GM10266 (cell line): ENCODE results near the gene ENOX1.

Source experiments
- DNase-seq: peaks from one replicate; pipeline ENCODE4 v3.0.0; 2012; ENCODE audit errors: extremely low spot score
- CTCF ChIP-seq: IDR thresholded peaks from 2 replicates; pipeline ENCODE4 v1.5.1; 2012; ENCODE audit warnings: mild to moderate bottlenecking, low read depth; ENCODE audit not compliant: control insufficient read depth, insufficient read depth; ENCODE audit errors: missing control alignments

The ENOX1 gene

DNA sequence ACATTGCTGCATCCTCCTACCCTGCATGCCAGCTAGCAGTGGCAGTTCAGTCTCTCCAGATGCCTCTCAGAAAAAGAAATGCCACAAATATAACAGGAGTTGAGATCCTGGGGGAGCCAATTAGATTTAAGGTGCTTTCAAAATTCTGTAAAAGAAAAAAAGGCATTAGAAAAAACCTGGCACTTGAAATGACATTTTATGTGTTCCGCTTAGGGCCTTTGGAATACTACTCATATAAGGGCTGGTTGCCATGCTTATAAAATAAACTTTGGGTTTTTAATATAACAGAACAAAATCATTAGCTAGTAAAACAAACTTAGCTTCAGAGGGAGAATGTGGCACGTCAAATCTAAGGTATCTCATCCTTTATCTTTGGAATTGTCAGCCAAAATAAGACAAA is 104.1 kb downstream of the ENOX1 start:
- DNase-seq, result no peak
- TF ChIP-seq CTCF, result no peak

DNA sequence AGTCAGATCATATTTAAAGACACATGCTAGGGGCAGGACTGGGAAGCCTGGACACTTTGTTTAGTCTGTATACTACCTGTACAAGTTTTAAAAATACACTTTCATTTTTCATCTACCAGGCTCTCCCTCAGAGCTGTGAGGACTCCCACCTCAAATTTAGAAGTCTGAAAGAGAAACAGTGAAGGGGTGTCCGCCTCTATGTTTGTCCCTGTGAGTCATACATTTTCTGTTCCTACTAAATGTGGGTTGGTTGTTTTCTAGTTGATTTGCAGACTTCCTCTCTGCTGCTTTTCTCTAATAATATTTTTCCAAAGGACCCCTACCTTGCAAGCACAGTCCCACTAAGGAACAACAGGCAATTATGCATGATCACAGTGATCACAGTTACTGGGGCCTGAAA is 110.5 kb downstream of the ENOX1 start:
- TF ChIP-seq CTCF, result no peak
- peak; percentile 57 for DNase-seq

GRCh38 chr13:43675577-43675976 is 111.2 kb downstream of the ENOX1 start:
- no peak for TF ChIP-seq CTCF
- no peak for DNase-seq

DNA sequence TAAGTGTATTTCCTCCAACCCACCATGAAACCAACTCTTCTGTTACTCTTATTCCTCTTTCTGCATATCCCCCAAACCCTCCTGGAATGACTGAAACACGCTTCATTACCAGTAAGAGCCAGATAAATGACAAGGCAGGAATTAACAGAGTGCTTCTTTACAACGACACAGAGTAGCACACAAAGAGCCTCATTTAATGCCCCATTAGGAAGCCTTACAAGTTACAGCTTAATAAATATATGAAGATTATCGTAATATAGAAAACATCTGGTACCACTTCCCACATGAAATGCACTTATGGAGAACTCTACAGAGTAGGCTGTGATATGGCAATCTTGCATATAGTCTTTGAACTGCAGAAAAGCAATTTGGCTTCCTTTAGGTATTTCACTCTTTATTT is 116.8 kb downstream of the ENOX1 start:
- no peak for TF ChIP-seq CTCF
- no peak for DNase-seq

DNA sequence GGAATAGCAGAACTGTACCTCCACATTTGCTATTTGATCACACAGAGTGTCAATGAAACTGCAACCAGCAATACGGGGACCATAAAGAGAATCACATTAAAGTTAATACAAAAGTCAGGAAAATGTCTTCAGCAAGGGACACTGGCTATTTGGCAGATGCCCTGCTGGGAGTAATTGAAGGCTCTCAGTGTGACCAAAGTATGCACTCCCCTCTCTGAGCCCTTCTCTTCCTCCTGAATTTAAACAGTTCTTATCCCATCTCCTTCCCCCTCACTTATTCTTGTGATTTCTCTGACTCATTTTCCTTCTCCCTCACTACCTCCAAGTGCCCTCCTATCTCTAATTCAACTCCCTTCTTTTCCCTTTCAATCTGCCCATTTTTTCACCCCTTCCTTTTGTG is 117.7 kb downstream of the ENOX1 start:
- TF ChIP-seq CTCF, result no peak
- DNase-seq, result no peak

DNA sequence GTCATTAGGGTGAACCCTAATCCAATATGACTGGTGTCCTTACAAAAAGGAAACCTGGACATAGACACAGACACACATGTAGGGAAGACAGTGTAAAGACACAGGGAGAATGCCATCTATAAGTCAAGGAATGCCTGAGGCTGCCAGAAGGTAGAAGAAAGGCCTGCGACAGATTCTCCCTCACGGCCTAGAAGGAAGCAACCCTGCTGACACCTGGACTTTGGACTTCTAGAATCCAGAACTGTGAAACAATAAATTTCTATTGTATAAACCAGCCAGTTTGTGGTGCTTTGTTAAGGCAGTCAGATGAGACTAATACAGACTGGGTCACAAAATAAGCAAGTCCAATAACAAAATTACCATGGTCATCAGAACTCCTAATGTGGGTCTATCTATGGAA is 120.4 kb downstream of the ENOX1 start:
- TF ChIP-seq CTCF, result no peak
- DNase-seq, result no peak

GRCh38 chr13:43665388-43665787 is 121.4 kb downstream of the ENOX1 start:
- DNase-seq, result no peak
- TF ChIP-seq CTCF, result no peak
